HG03442 (cell line): ENCODE results near the gene AMOTL1.

ENCODE experiments used
- ATAC-seq: cut with Tn5 transposase; IDR thresholded peaks from one replicate; pipeline ENCODE4 v1.9.1; 2021; ENCODE audit warnings: mild to moderate bottlenecking, moderate library complexity; ENCODE audit not compliant: unreplicated experiment

Gene AMOTL1, protein sequence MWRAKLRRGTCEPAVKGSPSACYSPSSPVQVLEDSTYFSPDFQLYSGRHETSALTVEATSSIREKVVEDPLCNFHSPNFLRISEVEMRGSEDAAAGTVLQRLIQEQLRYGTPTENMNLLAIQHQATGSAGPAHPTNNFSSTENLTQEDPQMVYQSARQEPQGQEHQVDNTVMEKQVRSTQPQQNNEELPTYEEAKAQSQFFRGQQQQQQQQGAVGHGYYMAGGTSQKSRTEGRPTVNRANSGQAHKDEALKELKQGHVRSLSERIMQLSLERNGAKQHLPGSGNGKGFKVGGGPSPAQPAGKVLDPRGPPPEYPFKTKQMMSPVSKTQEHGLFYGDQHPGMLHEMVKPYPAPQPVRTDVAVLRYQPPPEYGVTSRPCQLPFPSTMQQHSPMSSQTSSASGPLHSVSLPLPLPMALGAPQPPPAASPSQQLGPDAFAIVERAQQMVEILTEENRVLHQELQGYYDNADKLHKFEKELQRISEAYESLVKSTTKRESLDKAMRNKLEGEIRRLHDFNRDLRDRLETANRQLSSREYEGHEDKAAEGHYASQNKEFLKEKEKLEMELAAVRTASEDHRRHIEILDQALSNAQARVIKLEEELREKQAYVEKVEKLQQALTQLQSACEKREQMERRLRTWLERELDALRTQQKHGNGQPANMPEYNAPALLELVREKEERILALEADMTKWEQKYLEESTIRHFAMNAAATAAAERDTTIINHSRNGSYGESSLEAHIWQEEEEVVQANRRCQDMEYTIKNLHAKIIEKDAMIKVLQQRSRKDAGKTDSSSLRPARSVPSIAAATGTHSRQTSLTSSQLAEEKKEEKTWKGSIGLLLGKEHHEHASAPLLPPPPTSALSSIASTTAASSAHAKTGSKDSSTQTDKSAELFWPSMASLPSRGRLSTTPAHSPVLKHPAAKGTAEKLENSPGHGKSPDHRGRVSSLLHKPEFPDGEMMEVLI

DNA sequence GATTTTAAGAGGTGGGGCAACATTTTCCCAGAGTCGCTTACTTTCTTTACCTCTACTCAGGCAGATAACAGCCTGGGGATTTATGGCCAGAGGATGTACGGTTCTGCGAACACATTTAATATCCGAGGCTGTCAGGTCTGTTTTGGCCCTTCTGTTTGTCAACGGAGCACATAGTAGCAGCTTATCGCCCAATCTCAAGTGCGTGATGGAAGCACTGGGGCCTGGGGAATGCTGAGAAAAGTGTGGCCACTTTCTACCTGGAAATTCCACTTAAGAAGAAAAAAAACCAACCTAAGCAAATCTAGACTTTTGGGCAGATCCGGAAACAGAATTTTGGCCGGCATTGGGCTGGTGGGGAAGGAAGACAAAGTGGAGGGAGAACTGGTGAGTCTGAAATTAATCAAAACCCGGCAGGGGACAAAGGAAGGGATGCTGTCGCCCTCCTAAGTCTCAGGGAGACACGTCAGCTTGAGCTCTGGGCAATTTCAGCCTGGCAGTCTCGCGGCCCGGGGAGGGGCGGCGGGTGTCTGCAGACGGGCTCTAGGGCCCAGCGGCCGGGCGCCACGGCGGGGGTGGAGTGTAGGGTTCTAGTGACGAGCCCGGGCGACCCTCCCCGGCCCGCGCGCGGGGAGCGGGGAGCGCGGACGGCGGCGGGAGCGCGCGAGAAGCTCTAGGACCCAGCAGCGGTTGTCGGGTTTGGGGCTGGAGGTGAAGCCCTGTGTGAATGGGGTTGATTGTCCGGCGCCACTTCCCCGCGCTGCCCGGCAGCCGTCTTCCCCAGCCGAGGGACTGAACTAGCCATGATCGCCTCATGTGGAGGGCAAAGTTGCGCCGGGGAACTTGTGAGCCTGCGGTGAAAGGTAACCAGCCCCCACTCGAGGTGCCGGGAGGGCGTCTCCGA is at the start of gene AMOTL1:
AMOTL1 (plus strand) TSS at position 656 of the 901 bp plus-strand sequence; CDS start at position 812, 156 bp downstream.
- ATAC-seq = peak; percentile 55

DNA sequence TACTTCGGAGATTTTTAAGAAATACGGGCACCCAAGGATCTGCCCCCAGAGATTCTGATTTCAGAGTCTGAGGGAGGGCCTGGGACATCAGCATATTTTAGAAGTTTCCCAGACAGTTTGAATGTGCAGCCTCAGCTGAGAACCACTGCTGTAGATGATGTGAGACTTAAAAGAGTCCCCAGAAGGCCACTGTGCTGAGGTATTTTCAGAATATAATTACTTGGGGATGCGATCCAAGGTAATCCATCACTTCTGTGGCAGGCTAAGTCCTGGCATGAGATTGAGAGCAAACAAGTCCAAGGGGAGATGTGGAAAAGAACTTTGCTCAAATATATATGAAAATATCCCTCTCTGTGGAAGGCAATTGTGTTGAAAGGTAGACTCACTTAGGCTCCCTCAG is 48.3 kb upstream of the AMOTL1 start:
- ATAC-seq = no peak

DNA sequence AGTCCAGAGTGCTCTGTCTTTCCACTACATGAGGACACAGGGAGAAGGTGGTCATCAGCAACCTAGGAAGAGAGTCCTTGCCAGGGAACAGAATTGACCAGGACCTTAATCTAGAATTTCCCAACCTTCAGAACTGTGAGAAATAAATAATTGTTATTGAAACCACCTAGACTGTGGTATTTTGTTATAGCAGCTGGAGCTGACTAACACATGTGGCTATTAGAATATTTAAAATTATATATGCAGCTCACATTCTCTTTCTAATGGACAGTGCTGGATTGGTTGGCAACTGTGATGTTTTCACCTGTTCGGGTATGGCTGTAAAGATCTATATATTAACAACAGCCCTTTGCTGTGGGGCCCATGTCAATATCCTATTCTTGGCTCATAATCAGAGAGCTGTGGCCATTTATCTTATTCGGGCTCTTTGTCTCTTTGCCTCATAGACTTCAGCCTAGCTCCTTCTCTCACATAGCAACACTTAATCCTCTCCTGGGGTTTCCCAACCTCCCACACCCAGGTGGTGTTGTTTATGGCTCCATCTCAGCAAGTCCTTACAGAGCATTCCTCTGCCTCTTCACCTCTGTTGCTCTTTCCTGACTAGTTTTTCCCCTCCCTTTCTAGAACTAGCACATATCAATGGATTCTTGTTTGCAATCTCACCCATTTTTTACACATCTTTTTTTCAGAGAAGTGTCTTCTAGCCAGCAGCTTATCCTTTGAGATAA is 46.4 kb upstream of the AMOTL1 start:
- ATAC-seq = no peak

DNA sequence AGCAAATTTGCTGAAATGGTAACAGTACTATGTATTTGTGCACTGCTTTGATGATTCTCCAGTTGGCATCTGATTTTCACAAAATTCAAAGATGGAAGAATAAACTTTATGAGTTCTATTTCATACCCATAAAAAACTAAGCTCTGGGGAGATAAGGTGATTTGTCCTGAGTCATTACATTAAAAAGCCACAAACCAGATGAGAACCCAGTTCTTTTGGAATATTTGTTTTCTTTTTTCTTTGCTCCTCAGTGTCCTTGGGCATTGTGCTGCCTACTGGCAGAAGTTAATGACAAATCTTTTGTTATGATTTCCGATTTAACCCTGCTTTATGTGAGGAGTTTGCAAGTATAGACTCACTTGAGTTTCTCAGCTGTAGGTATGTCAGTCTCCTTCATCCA is 45.4 kb upstream of the AMOTL1 start:
- no peak for ATAC-seq

DNA sequence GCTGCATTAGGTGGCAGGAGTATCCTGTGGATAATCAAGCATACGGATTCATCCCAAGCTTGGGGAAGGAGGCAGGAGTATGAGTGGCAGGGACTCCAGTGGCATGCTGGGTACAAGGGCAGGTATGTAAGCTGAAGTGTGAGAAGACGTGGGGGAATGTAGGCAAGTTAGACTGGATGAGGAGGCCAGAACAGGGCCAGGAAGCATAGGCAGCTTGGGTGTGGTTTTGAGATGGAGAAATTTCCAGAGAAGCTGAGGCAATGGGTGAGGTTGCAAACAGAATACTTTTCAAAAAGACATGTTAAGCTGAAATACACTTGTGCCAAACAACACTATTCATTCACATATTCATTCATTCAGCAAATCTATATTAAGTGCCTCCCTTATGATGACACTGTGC is 43.1 kb upstream of the AMOTL1 start:
- no peak for ATAC-seq

DNA sequence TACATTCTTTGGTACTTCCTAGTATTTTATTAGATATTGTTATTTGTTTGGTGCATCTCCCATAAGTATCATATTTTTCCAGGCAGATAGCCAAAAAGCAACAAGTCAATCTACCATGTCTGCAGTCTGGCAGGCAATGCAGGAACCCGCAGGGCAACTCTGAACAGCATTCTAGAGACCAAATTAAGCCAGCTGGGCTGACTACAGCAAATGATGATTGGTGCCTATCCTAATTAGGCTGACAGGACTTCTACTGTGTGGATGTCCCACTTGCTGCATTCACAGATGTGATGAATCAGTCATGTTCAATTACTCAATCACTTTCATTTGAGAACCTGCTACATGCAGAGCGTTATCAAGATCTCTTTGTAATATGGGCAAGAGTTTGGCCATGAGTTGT is 40.3 kb upstream of the AMOTL1 start:
- ATAC-seq = no peak

DNA sequence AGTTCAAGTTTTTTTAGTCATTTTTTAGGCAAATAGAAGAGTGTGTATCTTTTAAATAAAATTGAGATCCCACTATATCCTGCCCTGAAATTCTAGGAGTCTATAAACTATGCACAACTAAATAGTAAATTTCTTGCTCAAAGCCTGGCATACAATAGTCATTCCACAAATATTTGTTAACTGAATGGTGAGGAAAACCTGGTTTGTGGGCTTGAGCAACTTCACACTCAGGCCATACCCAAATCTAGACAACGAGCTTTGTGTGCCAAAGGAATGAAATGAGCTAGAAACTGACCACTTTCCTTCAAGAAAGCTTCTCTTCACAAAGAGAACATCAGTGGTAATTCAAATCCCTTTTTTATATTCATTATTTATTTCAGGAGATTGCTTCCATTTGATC is 39.6 kb upstream of the AMOTL1 start:
- ATAC-seq = no peak

DNA sequence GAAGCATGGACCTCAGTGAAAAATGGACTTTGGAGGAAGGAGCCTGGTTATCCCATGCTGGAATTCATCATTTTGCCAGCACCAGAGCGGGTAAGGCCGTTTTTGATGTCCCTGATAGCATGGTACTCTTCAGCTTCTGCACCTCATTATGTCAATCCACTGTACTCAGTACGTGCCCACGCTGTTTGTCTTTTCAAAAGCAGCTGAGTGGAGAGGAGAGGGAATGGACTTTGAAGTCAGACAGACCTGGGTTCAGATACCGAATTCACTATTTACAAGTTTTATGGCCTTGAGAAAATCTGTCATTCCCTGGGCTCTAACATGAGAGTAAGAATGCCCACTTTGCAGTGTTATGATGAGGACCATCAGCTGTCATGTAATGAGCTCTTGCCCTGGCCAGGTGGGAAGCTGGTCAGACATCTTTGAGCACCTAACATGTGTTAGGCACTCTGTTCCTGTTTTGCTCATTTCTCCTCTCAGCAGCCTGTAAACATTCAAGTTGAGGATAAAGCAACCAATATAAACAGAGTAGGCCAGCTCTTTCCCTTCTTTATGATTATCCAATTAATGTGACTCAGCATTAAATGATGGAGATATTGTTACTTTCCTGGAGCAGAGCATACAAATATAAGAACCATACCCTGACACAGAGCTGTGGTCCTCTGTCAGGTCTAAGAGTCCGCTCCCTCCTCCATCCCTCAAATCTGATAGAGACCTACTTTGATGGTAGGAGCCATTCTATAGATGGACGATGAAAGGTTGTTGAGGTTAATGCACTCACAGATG is 39.0 kb upstream of the AMOTL1 start:
- no peak for ATAC-seq

DNA sequence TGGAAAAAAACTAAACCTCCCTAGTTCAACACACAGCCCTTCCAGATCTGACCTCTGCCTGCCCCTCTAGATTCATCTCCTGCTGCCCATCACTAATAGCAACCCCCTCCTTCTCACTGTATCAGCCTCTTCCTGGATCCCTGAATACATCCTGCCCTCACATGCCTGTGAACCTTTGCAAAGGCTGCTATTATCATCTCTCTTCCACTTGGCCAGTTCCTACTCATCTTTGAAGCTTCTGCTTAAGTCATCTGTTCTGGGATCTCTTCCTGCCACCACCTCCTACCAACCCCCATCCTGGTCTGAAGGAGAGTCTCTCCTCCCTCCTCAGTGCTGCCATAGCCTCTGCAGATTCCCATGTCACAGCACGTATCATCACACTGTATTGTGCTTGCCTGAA is 38.0 kb upstream of the AMOTL1 start:
- no peak for ATAC-seq

DNA sequence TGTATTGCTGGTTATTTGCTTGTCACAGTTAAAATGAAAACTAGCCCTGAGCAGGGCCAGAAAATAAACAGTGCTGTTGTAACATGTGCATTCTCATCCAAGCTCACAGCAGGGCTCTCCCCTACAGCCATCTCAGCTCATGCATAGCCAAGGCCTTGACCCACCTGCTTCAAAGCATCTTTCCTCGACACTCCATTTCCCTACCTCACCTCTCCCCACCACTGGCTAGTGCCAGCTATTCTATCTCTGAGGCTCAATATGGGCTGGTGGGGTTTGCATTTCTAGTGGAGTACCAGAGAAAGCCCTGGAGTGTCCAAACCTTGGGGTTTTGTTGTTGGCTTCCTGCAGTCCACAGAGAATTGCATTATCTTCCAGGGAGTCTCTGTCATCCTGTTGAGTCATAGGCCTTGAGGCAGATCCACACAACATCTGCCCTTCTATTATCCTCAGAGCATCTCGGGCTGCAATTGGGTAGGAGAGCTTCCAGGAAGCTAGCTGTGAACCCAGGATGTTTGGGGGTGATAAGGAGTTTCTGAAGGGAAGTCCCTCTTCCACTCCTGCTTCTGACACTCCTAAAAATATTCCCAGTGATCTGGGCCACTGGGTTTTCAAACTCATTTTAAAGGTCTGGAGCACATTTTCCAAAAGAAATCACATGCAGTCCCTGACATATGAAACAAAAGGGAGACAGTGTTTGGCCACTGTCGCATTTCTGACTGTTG is 36.1 kb upstream of the AMOTL1 start:
- ATAC-seq = no peak

DNA sequence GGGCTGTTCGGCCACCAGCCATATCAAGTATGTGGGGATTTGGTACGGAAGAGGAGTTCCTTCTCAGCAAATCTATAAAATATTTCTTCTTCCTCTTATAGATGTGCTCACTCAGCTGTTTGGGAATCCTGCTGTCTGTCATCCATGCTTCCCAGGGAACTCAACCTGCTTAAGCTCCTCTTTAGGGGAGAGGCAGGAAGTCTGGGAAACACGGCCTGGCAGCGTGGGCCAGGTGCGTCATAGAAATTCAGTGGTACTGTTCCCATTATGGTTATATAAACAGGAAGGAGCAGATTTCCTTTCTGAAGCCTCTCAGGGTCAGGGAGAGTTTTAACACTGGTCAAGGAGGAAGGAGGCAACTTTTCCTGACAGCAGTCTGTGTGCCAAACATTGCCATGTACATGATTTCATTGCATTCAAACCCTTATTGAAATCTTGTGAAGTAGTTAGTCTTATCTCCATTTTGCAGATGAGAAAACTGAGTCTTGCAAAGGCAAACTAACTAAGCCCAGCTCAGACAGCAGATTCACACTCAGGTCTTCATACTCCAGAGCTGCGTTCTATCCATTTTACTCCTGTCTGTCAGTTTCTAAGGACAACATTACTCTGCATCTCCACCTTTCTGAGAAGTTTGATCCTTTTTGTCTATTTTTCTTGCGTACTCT is 35.4 kb upstream of the AMOTL1 start:
- ATAC-seq = no peak

DNA sequence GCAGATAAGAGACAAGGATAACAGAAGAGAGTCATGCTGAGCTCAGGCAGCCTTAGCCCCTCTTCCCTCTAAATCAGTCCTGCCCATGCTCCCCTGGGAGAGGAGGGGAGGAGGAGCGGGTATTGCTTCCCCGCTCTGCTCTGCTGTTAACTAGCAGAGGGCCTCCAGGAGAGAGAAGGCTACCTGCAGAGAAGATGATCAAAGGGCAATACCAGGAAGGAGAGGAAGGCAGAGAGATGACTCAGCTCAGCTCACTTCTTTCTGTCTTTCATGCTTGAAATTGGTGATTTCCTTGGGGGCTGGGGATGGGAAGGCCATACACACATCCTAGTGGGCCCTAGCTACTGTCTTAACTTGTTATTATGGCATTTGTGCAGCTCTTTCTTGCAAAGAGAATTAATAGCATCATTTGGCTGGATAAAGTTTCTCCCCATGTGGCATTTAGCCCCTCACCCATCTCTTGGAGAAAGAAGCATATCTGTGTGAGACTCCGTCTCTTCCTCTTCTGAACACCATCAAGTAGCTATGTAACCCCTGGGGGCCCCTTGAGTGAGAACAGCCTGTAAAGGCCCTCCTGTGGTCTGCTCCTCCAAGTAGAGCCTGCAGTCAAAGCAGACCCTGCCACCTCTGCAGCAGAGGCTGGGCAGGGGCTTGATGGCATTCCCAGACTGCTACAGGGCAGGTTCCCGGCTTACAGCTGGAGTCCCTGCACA is 33.4 kb upstream of the AMOTL1 start:
- no peak for ATAC-seq

DNA sequence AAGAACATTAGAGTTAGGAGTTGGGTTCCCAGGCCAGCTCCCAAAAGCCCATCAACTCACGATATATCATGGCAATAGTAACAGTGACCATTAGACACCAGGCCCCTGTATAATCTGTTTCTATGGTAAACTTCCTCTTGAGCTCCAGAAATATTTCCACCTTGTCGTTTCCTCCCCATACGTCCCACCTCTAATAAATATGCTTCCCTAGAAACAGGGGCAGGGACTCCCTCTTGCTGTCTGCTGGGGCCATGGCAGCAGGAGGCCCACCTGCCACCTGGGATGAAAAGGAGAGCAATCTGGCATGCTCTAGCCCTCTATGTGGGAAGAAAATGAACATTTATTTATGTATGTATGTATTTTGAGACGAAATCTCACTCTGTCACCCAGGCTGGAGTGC is 32.2 kb upstream of the AMOTL1 start:
- no peak for ATAC-seq

DNA sequence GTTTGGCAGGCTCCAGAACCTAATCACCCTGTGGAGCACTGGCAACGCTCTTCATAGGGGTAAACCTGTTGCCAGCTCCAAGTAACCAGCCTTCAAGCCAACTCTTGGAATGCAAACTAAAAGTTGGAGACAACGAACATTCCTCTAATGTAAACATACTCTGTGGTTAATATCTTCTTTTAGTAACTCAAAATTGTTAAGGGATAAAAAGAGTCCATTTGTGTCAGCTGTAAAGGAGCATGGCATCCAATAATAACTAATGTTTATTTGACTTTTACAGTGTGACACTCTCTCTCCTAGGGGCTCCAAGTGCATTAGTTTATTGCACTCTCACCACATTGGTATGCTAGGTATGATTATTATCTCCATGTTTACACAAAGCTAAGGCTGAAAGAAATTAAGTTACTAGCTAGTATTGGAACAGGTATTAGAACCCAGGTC is 31.0 kb upstream of the AMOTL1 start:
- ATAC-seq = no peak

DNA sequence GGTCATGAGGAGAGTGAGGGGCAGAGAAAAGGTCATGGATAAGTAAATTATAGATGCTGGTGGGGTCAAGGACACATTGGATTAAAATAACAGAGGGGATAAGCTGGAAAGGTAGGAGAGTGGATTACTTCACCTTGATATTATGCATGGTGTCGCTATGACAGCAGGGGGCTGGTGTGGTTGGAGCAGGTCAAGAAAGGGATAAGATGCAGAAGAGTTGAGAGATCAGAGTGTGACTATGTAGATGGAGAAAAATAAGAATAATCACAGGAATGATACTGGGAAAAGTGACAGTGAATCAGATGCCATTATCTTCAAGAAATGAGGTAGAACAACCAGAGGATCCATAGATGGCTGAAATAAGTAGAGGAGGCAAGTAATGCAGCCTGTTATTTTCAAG is 29.4 kb upstream of the AMOTL1 start:
- no peak for ATAC-seq

DNA sequence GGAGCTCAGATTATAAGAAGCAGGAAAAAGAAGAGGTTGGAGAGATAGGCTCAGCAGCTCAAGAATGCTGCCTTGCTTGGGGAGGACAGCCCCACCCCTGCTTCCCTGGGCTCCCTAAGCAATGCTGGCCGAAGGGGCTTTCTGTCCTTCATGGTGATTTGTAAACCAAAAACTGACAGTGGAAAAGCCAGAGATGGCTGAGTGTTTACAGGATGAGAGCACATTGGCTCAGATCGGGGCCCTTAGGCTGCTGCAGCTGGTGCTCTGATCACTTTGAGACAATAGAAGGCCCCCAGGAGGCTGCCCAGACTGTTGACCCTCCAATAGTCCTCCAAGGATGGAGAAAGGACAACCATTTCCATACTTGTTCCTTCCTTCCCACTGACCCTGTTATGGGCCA is 28.8 kb upstream of the AMOTL1 start:
- no peak for ATAC-seq
